RWPE1 (cell line): Measurements from ENCODE around the gene CD300E.

Experiments used
- CTCF ChIA-PET: fragments of 350-600 bp; sonication (Branson Sonifier 250); formaldehyde crosslinking; extraction: SDS; loops from one replicate; lab custom pipeline; 2021; lab: Yijun Ruan, JAX
- POLR2A ChIA-PET: fragments of 400-600 bp; formaldehyde crosslinking; extraction: SDS; loops from one replicate; lab custom pipeline; 2020; ENCODE audit warnings: antibody characterized with exemption; ENCODE audit not compliant: low non-redundant PET; lab: Yijun Ruan, JAX
- DNase-seq: peaks from one replicate; pipeline ENCODE4 v3.0.0; 2012; ENCODE audit warnings: low spot score
- H3K27ac ChIP-seq: fragments of 450-650 bp; 2 replicates; pipeline ENCODE4 v1.5.1; 2017
- TF ChIP-seq, protein P1 (sequence below): fragments of 450-650 bp; conservative IDR thresholded peaks from 2 replicates; pipeline ENCODE4 v1.5.1; 2017; ENCODE audit warnings: low read depth, mild to moderate bottlenecking

Gene CD300E

GRCh38 chr17:74601944-74602572 lies 21.5 kb downstream of the CD300E start:
- DNase-seq: peak; percentile 35
- H3K27ac ChIP-seq: peak overlapping the region; percentile 100
- CTCF ChIA-PET: interaction anchor here (0.6 to 1.2 kb wide), 4 partner anchors 9 to 304 kb away, joined by 3 to 4 read pairs (median 3); no protein-coding TSS in a partner anchor
- TF ChIP-seq, protein P1, sequence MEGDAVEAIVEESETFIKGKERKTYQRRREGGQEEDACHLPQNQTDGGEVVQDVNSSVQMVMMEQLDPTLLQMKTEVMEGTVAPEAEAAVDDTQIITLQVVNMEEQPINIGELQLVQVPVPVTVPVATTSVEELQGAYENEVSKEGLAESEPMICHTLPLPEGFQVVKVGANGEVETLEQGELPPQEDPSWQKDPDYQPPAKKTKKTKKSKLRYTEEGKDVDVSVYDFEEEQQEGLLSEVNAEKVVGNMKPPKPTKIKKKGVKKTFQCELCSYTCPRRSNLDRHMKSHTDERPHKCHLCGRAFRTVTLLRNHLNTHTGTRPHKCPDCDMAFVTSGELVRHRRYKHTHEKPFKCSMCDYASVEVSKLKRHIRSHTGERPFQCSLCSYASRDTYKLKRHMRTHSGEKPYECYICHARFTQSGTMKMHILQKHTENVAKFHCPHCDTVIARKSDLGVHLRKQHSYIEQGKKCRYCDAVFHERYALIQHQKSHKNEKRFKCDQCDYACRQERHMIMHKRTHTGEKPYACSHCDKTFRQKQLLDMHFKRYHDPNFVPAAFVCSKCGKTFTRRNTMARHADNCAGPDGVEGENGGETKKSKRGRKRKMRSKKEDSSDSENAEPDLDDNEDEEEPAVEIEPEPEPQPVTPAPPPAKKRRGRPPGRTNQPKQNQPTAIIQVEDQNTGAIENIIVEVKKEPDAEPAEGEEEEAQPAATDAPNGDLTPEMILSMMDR: peak; percentile 66
- POLR2A ChIA-PET: no interaction called here

GRCh38 chr17:74599448-74599939 lies 24.0 kb downstream of the CD300E start:
- TF ChIP-seq, protein P1: no peak
- POLR2A ChIA-PET: interaction anchor here (0.6 kb wide), 1 partner anchor 392 kb away, joined by 3 read pairs; no protein-coding TSS in a partner anchor
- CTCF ChIA-PET: interaction anchor here (0.5 to 0.7 kb wide), 4 partner anchors 17 to 295 kb away, joined by 3 to 4 read pairs (median 4); no protein-coding TSS in a partner anchor
- peak; percentile 40 for DNase-seq
- peak overlapping the region; percentile 86 for H3K27ac ChIP-seq

DNA sequence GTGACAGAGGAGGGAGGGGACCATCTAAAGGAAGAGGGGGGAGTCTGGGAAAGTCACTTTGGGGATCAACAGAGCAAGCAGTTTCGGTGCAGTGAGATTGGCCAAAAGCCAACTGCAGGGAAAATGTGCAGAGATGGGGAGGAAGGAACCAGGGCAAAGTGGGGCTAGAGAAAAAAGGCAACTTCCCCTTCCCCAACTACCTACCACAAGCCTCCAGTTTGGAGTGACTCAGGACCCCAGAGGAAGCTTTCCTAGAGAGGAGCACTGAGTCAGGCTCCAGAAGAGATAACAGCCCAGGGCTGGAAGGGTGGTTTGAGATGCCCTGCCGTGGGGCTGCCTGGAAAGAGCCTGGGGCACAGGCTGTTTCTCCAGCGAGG lies 24.5 kb downstream of the CD300E start:
- TF ChIP-seq, protein P1: no peak
- ChIA-PET POLR2A (interaction anchor here (0.6 kb wide), 1 partner anchor 391 kb away, joined by 3 read pairs; no protein-coding TSS in a partner anchor), CTCF (interaction anchor here (0.5 to 0.7 kb wide), 3 partner anchors 70 to 163 kb away, joined by 3 to 4 read pairs (median 3); no protein-coding TSS in a partner anchor)
- H3K27ac ChIP-seq: peak overlapping the region; percentile 86
- DNase-seq: no peak

DNA sequence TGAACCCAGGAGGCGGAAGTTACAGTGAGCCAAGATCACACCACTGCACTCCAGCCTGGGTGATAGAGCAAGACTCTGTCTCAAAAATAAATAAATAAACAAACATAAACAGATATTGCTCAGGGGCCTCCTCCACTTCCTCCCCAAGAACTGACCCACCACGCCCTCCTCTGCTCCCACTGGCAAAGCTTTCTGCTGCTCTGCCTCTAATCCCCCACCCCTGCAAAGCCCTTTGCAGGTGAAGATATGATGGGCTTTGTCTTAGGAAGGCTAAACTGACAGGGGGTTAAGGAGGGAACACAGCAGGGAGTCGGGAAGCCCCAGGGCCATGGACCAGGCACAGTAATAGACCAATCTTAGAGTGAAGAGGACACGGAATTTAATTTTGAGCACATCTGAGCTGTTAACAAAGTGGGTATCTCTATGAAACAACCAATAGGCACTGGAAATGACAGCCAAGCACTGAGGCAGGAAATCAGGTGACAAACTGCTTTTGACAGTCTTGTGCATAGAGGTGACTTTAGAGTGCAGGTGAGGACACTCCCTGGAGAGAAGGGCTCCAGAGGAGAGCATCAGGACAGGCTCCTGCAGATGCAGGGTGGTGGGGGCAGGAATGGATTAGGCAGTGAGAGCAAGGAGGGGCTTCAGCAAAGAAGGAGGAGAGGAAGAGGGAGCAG lies 25.1 kb downstream of the CD300E start:
- ChIA-PET POLR2A (no interaction called here), CTCF (interaction anchor here (0.7 kb wide), 1 partner anchor 139 kb away, joined by 3 read pairs; no protein-coding TSS in a partner anchor)

DNA sequence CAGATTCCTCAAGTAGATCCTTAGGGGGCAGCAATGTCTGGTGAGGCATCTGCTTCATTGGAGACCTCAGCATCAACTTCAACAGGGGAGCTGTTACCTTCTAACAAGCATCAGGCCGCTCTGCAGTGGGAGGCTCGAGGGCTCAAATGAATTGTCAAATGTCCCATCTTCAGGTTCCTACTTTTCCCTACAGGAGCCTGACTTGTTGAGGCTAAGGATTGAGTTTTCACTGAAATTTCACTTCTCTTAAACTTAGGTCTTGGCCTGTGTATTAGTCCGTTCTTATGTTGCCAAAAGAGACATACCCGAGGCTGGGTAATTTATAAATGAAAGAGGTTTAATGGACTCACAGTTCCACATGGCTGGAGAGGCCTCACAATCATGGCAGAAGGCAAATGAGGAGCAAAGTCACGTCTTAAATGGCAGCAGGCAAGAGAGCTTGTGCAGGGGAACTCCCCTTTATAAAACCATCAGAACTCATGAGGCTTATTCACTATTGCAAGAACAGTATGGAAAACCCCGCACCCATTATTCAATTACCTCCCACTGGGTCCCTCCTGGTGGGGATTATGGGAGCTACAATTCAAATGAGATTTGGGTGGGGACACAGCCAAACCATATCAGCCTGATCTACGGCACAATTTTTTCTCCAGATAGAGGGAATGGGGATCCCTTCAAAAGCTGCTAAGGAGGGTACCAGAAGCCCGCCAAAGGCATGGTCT lies 26.3 kb downstream of the CD300E start:
- no peak for DNase-seq
- TF ChIP-seq, protein P1: no peak
- POLR2A ChIA-PET: no interaction called here
- CTCF ChIA-PET: interaction anchor here (0.6 kb wide), 2 partner anchors 40 to 244 kb away, joined by 3 to 10 read pairs; no protein-coding TSS in a partner anchor
- no peak overlapping the region for H3K27ac ChIP-seq

More for the DNA sequence above, 25.1 kb downstream of the CD300E start:
- TF ChIP-seq, protein P1: no peak
- H3K27ac ChIP-seq: peak overlapping the region; percentile 86
- no peak for DNase-seq
